GM18861 (cell line): Measurements from ENCODE around the gene NDUFB3.
A peak's percentile ranks its signal among the peaks of the same experiment; 100 is the strongest.
"Not testable (repeated sequence)": the region's sequence is repeated elsewhere in the genome, so short reads cannot be mapped to it uniquely, and the experiment has no call there.

Experiments
- ATAC-seq: cut with Tn5 transposase; IDR thresholded peaks from one replicate; pipeline ENCODE4 v1.9.1; 2021; ENCODE audit not compliant: unreplicated experiment

NDUFB3 gene

DNA sequence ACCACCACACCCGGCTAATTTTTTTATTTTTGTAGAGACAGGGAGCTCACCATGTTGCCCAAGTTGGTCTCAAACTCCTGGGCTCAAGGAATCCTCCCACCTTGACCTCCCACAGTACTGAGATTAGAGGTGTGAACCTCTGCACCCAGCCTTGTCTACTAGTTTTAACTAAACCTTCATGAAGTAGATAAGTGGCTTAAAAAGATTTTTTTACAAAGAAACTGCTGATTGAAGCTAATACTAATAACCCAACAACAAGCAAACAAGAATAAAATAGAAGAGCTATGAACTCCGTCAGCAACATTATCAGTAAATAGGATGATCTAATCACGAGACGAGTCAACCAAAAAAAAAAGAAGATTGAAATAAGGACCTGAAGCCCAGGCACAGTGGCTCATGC lies 18.8 kb downstream of the NDUFB3 start:
- ATAC-seq: no peak

DNA sequence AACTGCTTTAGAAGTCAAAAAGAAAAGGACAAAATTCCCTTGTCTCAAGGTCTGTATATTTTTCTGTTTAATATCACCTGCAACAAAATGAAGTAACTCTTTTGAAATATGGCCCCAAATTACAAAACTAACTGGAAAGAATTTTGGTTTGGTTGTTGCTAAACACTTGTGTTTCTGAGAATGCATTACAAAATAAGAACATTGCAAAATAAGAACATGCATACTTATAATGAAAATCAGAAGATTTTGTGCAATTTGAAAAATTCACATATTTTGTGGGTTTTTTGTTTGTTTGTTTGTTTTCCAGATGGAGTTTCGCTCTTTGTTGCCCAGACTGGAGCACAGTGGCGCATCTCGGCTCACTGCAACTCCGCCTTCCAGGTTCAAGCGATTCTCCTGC lies 21.8 kb downstream of the NDUFB3 start:
- ATAC-seq: no peak

DNA sequence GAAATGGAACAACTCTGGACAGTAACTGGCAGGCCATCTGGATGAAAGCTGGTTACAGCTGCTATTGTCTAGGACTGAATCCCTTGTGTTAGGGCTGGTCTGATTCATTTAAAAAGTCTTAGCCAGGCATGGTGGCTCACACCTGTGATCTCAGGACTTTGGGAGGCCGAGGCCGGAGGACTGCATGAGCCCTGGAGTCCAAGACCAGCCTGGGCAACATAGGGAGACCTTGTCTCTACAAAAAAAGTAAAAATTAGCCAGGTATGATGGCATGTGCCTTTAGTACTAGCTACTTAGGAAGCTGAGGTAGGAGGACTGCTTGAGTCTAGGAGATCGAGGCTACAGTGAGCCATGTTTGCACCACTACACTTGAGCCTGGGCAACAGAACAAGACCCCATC lies 28.7 kb downstream of the NDUFB3 start:
- ATAC-seq: no peak

DNA sequence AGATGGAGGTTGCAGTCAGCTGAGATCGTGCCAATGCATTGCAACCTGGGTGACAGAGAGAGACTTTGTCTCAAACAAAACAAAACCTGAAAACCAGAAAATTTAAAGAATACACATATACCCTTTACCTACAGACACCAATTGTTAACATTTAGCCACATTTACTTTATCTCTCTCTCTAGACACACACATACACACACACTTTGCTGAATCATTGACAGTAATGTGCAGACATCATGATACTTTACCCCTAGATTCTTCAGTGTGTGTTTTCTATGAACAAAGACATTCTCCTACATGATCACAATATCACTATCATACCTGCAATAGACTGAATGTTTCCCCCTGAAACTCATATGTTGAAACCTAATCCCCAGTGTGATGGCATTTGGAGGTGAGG lies 34.0 kb downstream of the NDUFB3 start:
- ATAC-seq: no peak

DNA sequence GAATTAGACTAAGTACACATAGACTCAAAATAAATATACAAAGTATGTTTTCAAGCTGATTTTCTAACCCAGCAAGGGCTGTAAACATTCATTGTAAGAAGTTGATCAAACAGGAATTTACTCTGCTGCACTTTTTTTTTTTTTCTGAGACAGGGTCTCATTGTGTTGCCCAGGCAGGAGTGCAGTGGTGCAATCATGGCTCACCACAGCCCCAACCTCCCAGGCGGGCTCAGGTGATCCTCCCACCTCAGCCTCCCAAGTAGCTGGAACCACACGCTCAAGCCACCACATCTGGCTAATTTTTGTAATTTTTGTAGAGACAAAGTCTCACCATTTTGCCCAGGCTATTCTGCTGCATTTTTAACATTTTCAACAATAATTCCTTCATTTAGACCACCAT lies 35.8 kb downstream of the NDUFB3 start:
- no peak for ATAC-seq

DNA sequence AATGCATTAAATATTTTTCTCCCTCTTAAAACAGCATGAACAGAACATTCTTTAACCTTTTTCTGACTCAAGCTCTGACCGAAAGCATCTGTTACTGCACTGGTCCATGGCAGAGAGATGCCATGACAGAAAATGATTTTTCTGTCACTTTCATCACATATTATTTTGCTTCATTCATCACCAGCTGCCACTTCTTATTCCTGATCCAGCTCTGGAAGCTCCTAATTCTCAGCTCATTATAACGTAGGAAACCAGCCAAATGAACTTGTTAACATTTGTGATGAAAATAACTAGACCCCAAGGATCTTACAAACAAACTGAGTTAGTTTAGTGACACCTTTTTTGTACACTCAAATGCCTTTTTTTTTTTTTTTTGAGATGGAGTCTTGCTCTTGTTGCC lies 36.5 kb downstream of the NDUFB3 start:
- ATAC-seq: no peak

DNA sequence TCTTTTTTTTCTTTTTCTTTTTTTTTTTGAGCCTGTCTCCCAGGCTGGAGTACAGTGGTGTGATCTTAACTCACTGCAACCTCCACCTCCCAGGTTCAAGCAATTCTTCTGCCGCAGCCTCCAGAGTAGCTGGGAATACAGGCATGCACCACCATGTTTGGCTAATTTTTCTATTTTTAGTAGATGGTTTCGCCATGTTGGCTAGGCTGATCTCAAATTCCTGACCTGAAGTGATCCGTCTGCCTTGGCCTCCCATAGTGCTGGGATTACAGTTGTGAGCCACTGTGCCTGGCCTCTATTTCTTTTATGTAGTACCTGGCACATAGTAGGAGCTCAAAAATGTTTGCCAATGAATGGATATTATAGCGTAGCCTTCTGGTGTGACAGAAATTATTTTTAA lies 37.4 kb downstream of the NDUFB3 start:
- ATAC-seq: no peak

DNA sequence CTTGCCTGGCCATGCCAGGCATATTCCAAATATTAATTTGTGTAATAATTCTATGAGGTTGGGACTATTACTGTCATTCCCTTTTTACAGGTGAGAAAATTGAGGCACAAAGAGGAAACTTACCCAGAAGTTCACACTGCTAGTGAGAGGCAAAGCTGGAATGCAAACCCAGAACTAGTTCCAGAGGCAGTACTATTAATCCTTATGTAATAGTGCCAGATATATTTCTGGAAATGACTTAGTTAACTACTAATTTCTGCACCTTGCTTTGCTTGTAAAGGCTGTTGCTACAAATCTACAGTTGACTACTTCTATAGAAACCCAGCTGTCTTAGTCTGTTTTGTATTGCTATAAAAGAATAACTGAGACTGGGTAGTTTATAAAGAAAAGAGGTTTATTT lies 38.8 kb downstream of the NDUFB3 start:
- ATAC-seq: no peak

DNA sequence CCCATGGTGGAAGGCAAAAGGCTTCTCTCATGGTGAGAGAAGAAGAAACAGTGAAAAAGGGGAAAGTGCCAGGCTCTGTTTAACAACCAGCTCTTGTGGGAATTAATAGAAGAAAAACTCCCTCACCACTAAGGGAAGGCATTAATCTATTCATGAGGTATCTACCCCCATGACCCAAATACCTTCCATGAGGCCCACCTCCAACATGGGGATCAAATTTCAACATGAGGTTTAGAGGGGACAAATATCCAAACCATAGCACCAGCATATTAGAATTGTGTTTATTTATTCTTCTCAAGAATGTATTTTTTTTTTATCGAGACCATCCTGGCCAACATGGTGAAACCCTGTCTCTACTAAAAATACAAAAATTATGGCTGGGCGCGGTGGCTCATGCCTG lies 39.3 kb downstream of the NDUFB3 start:
- ATAC-seq: no peak

DNA sequence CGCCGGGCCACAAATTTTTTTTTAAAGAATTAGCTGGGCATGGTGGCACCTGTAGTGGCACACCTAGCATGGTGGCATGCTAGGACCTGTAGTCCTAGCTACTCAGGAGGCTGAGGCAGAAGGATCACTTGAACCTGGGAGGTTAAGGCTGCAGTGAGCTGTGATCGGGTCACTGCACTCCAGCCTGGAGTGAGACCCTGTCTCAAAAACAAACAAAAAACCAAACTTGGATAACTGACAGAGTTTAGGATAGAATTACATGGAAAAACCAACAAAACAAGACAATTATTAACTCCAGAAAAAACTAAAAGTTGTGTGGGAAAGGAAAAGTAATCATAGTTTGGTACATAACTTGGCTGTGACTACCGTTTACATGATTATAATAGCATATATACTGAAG lies 42.5 kb downstream of the NDUFB3 start:
- ATAC-seq: no peak

DNA sequence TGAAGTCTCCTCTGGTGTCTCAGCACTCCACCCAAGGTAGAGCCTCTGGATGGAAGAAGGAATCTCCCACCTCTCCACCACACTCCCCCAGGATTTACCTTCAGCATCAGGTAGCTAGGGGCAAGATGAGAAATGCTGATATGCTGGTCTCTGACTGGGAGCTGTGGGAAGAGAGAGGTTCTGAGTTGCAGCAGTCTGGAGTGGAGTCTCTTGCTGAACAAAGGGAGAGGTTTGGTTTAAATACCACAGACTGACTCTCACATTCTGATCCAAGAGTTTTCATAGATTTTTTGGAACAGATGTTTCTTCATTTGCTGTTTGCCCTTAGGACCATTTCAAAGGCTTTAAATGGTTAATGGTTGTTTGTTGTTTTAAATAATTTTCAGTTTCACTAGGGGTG lies 43.0 kb downstream of the NDUFB3 start:
- ATAC-seq: no peak

DNA sequence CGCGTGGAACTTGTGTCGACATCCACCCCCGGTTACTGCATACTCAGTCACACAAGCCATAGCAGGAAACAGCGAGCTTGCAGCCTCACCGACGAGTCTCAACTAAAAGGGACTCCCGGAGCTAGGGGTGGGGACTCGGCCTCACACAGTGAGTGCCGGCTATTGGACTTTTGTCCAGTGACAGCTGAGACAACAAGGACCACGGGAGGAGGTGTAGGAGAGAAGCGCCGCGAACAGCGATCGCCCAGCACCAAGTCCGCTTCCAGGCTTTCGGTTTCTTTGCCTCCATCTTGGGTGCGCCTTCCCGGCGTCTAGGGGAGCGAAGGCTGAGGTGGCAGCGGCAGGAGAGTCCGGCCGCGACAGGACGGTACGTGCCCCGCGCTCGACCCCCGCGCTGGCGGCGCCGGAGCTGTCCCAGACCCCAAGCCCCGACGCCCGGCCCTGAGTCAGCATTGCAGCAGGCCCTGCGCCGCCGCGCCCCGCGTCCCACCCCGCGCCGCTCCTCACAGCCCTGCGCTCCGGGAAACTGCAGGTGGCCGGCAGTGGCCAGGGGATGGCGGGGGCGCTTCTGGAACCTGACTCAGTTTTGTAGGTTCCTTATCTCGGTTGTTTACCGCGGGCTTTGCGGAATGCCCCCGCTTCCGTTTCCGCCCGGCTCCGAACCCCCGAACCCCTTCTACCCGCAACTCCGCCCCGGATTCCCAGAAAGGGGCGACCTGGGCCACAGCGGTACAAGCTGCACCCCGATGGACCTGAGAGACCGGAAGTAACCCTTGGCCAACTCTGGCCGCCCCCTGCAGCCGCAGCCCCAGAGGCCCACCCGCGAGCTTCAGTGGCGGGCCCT lies 44.5 kb downstream of the NDUFB3 start, which contains the start of gene CFLAR:
Gene CFLAR (plus strand): TSS at position 50 of the 844 bp plus-strand sequence. CDS start 13,702 bp downstream, outside the sequence.
- peak; percentile 23 for ATAC-seq

DNA sequence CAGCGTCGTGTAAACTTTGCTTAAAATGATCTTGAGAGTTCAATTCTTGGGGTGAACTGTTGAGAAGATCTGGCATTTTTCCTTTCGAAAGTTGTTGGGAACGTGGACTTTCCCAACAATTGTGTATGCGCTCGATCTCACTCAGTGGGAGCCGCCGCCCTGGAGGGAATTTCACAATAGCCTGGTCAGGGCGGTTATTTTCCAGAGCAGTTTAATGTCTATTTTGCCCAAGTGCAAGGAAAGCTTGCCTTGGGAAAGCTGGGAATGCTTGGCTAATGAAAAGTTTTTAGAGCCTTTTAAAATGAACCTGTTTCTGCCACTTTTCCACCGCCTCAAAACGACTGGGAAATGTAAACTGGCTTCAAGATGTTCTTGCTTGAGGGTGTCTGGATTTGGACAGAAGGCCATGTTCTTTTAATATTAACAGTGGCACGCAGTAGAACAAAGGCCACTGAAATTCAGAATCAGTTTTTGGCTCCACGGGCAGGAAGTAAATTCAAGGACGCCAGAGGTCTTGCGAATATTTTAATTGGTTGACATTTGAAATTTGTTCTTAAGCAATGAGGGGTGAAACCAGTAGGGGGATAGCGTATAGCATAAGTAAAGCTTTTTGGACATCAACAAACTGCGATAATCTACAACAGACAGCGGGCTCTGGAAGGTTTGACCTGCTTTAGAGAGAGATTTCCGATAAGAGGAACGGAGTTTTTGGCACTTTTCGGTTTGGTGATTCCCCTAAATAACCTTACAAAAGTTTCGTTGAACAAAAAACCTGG lies 45.3 kb downstream of the NDUFB3 start:
- ATAC-seq: peak; percentile 29

DNA sequence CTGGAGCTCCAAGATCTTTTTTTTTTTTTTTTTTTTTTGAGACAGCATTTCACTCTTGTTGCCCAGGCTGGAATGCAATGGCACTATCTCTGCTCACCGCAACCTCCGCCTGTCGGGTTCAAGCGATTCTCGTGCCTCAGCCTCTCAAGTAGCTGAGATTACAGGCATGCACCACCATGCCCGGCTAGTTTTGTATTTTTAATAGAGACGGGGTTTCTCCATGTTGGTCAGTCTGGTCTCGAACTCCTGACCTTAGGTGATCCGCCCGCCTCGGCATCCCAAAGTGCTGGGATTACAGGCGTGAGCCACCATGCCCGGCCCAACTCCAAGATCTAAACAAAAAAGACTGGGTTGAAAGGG lies 45.9 kb downstream of the NDUFB3 start:
- ATAC-seq: not testable (repeated sequence)

DNA sequence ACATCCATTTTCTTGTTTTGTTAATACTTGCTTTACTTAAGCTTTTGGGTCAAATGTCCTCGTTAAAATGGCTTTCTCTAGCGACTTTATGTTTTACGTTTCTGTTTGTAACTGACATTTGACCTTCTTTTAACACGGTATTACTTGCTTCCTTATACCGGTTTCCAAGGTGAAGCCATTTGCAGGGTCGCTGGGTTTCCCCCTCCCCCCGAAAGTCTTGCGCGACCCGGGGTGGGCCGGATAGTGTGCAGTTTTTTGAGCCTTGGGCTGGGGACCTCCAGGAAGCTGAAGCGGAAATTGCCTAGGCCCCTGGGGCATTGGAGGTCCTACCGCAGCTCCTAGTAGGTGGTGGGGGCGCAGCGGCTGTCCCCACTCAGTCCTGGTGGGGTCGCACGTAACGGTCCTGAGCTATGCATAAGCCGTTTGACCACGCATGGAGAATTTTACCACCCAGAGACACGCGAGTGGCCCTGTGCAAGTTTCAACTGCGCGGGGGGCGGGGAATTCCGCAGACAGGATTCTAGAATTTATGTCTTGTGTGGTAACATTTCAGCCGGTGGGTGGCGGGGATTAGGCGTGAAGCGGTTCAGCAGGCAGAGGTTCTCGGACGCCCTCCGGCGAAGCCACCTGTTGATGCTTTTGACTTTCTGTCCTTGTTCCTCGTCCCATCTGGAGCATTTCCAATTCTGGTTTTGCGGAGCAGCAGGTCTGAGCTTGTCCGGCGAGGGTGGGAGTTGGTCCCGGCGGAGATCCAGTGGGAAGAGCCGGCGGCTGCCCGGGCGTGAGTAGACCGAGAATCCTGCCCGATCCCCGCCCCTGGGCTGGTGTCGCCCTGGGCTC lies 46.5 kb downstream of the NDUFB3 start:
- peak; percentile 36 for ATAC-seq

DNA sequence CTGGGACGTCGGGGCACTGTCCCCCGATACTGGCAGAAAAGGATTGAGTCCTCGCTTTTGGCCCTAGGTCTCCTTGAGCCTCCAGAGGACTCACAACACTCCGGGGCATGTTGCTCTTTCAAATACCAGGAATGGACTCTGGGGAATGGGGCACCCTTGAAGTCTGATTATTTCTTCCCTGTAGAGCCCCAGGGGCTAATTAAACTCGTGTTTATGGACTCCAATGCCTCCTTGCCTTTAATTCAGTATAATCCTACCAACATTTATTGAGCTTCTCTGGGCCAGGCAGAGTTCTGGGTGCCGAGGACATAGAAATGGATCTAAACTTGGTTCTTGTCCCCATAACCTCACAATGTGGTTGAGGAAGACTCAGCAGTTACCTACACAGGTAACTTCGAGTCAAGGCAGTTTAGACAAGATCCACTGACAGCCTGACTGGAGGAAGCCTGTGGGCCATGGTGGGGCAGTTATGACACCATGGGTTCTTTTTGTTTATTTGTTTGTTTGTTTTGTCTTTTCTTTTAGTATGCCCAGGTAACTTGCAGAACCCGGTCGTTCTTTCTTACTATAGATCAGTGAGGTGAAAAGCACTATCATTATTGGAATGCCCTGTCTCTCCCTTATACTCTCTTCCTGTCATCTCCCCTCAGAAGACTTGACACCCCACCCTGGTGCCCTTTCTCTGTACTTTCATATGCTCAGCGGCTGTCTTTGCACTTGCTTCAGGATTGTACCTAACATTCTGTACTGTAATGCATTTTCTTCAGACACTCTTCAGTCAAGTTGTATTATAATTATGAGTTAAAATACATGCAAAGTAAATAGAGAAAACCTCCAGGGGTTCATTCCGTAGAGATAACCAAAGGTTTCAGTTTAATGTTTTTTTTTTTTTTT lies 47.4 kb downstream of the NDUFB3 start:
- ATAC-seq: no peak

DNA sequence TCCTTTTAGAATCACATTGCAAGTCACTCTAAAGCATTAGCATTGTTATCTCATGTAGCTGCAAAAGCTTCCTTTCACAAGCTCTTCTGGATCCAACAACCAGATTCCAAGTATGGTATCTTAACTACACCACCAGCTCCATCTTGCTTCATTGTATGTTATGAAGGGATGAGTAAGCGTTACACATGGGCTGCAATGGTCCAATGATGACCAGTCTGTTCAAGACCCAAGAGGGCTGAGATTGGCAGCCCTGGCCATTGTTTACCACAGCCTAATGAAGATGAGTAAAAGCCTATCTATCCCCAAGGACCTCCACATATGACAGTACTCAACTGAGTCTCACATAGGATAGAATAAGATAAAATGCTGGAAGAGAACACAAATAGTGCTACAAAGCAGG lies 50.5 kb downstream of the NDUFB3 start:
- ATAC-seq: no peak

DNA sequence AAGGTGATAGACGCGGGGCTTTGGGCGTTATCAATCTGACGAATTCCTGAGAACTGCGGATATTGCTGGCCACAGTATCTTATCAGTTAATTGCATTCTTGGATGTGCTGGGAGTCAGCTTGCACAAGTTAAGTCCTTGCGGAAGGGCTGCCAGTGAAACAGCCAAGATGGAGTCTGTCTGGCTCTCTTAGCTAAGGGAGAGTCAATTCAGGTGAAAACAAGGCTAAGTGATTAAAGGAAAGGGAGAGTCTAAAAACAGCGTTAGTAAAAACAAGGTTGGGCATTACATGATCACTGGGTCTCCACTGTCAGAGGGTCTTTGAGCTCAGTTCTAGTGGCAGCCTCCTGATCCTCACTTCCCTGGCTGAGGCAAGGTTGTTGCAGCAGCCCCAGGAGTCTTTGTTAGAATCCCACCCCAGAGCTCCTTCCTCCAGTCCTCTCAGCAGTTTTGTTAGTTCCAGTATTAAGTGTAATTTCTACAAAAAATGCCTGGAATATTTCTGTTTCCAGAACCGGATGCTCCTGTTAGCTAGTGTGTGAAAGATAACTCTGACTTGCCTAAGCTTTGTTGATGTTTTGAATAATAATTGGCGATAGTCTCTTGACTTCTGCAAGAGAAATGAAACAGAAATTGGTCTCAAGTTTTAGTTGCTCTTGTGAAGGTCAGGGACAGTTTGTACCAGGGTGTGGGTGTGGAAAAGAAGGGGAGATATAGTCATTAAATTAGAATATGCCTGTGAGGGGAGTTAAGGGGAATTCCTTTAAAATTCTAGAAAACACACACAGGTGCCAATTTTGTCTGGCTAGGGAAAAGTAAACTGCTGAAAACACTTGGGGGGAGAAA lies 54.7 kb downstream of the NDUFB3 start:
- peak; percentile 20 for ATAC-seq

DNA sequence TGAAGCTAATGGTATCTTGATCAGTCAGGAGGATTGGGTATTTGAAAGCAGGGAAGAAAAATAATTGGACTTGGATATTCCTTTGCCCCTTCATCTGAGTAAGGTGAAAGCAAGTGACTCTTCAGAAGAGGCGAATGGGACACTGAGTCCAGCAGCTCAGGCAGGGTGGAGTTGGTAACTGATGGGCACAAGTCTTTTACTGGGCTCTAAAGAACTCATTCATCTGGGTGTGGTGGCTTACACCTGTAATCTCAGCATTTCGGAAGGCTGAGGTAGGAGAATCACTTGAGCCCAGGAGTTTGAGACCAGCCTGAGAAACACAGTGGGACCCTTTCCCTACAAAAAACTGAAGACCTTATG lies 55.3 kb downstream of the NDUFB3 start:
- ATAC-seq: no peak

DNA sequence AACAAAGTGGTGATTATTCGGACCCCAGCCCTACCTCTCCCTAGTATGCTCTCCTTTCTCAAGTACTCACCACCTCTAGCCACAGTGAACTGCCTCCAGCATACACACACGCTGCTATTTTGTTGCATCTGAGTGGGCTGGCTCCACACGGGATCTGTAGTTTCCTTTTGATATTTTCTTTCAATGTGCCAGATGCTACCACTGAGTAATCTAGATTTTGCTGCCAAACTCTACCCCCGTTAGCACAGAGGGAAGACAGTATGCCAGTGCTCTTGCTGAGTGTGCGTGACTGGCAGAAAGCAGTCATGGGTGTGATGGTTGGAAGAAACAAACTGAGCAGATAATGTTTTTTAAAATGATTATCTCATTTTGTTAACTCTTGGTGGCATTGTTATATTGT lies 55.8 kb downstream of the NDUFB3 start:
- no peak for ATAC-seq
